EH (cell line): ENCODE data around the gene QRFP.

Experiments used
- DNase-seq: peaks from one replicate; pipeline ENCODE4 v3.0.0-alpha.2; 2015; ENCODE audit warnings: low read depth

Gene QRFP

GRCh38 chr9:130890870-130891687, 5.5 kb downstream of the QRFP start:
- DNase-seq = no peak

- no peak for DNase-seq
Measured at GRCh38 chr9:130890124-130890523, 6.5 kb downstream of the QRFP start.

GRCh38 chr9:130888146-130888885, 8.3 kb downstream of the QRFP start:
- no peak for DNase-seq

- no peak for DNase-seq
Measured at GRCh38 chr9:130887494-130888144, 9.0 kb downstream of the QRFP start.

GRCh38 chr9:130886981-130887380, 9.6 kb downstream of the QRFP start:
- no peak for DNase-seq

GRCh38 chr9:130885484-130886375, 10.9 kb downstream of the QRFP start:
- no peak for DNase-seq

GRCh38 chr9:130884542-130885483, 11.8 kb downstream of the QRFP start:
- no peak for DNase-seq

GRCh38 chr9:130884111-130884531, 12.5 kb downstream of the QRFP start:
- DNase-seq = no peak

- DNase-seq = no peak
Measured at GRCh38 chr9:130883479-130883878, 13.1 kb downstream of the QRFP start.

GRCh38 chr9:130882696-130883225, 13.9 kb downstream of the QRFP start:
- DNase-seq = no peak

- no peak for DNase-seq
Measured at GRCh38 chr9:130881516-130881915, 15.1 kb downstream of the QRFP start.

GRCh38 chr9:130880599-130881220, 15.9 kb downstream of the QRFP start:
- DNase-seq = no peak

GRCh38 chr9:130879863-130880411, 16.7 kb downstream of the QRFP start:
- DNase-seq = no peak

- DNase-seq = no peak
Measured at GRCh38 chr9:130878295-130878694, 18.3 kb downstream of the QRFP start.

GRCh38 chr9:130877300-130877699, 19.3 kb downstream of the QRFP start:
- DNase-seq = no peak

GRCh38 chr9:130874783-130875182, 21.8 kb downstream of the QRFP start:
- DNase-seq = no peak

- DNase-seq = no peak
Measured at GRCh38 chr9:130873966-130874365, 22.6 kb downstream of the QRFP start.

- DNase-seq = no peak
Measured at GRCh38 chr9:130872912-130873503, 23.6 kb downstream of the QRFP start.

- DNase-seq = no peak
Measured at GRCh38 chr9:130872508-130872907, 24.1 kb downstream of the QRFP start.
